Stimulated activated CD8-positive, alpha-beta memory T cell treated with anti-CD3 and anti-CD28 coated beads, Interleukin-2, amount 100 ng/mL, for 48 hours (primary cell): Measurements from ENCODE around the gene CDK5R2.
"Not testable (repeated sequence)": the region's sequence is repeated elsewhere in the genome, so short reads cannot be mapped to it uniquely, and the experiment has no call there.

ENCODE experiments used
- DNase-seq, 2 donors: peaks; one replicate each; pipeline ENCODE4 v3.0.0-alpha.2; 2020; ENCODE audit warnings: low read depth in 2 of 2

CDK5R2 gene

GRCh38 chr2:218959141-218959731 lies at the start of gene CDK5R2:
CDK5R2 (plus strand) TSS chr2:218959666; CDS start chr2:218959821, 155 bp downstream.
- peak; percentile 65 to 84 for DNase-seq

- no peak for DNase-seq
These were observed 48.7 kb upstream of the CDK5R2 start for GRCh38 chr2:218910741-218911140.

GRCh38 chr2:218920504-218920903 lies 39.0 kb upstream of the CDK5R2 start:
- DNase-seq = no peak

- no peak for DNase-seq
These were observed 34.7 kb upstream of the CDK5R2 start for GRCh38 chr2:218924757-218925156.

- no peak for DNase-seq
These were observed 34.0 kb upstream of the CDK5R2 start for GRCh38 chr2:218925434-218925833.

- DNase-seq = no peak
These were observed 32.0 kb upstream of the CDK5R2 start for GRCh38 chr2:218927422-218927821.

- DNase-seq = no peak
These were observed 31.6 kb upstream of the CDK5R2 start for GRCh38 chr2:218927876-218928275.

GRCh38 chr2:218930488-218930887 lies 29.0 kb upstream of the CDK5R2 start:
- not testable (repeated sequence) for DNase-seq

- not testable (repeated sequence) for DNase-seq
These were observed 27.7 kb upstream of the CDK5R2 start for GRCh38 chr2:218931751-218932150.

- no peak for DNase-seq
These were observed 14.6 kb upstream of the CDK5R2 start for GRCh38 chr2:218944759-218945404.

- DNase-seq = no peak
These were observed 12.8 kb upstream of the CDK5R2 start for GRCh38 chr2:218946621-218947020.

- DNase-seq = no peak
These were observed 7.3 kb upstream of the CDK5R2 start for GRCh38 chr2:218952160-218952559.

GRCh38 chr2:218953366-218953954 lies 6.0 kb upstream of the CDK5R2 start:
- DNase-seq = no peak

- no peak for DNase-seq
These were observed 4.7 kb upstream of the CDK5R2 start for GRCh38 chr2:218954541-218955300.

GRCh38 chr2:218956039-218956438 lies 3.4 kb upstream of the CDK5R2 start:
- DNase-seq = no peak

- DNase-seq = no peak
These were observed 1.8 kb upstream of the CDK5R2 start for GRCh38 chr2:218957671-218958070.

GRCh38 chr2:218958276-218958675 lies 1.2 kb upstream of the CDK5R2 start:
- no peak for DNase-seq

GRCh38 chr2:218959761-218960308 lies 369 bp downstream of the CDK5R2 start:
- no peak for DNase-seq

GRCh38 chr2:218960309-218961165 lies 1.1 kb downstream of the CDK5R2 start:
- no peak for DNase-seq

- no peak for DNase-seq
These were observed 1.8 kb downstream of the CDK5R2 start for GRCh38 chr2:218961229-218961628.
